Bronchial epithelial cell (primary cell): ENCODE results near the gene RBM12. TPM values are rescaled to one million over a fixed set of nuclear protein-coding genes. Genes with fewer than 3 reads are reported as not detected.

Experiments
- DNase-seq: peaks from one replicate; pipeline ENCODE4 v3.0.0-alpha.2; 2010; ENCODE audit warnings: low read depth
- FAIRE-seq: peaks from 2 replicates; lab custom pipeline; 2011; peaks lifted over from hg19 to GRCh38; lab: Jason Lieb, UNC
- H3K27me3 ChIP-seq: 2 replicates; pipeline ENCODE4 v1.5.1; 2011; ENCODE audit warnings: low read length; ENCODE audit not compliant: control insufficient read depth, insufficient read depth
- H3K36me3 ChIP-seq: 2 replicates; pipeline ENCODE4 v1.5.1; 2011; ENCODE audit warnings: low read length; ENCODE audit not compliant: control insufficient read depth, insufficient read depth
- H3K4me3 ChIP-seq: 2 replicates; pipeline ENCODE4 v1.5.1; 2011; ENCODE audit warnings: mild to moderate bottlenecking, low read depth, low read length, control low read depth
- CTCF ChIP-seq: IDR thresholded peaks from 2 replicates; pipeline ENCODE4 v1.5.1; 2011; ENCODE audit warnings: mild to moderate bottlenecking, moderate library complexity, low read length, control low read depth, inconsistent platforms; ENCODE audit not compliant: insufficient read depth, severe bottlenecking
- total RNA-seq: library from RNA; depleted of rRNA; stranded (reverse); fragments of >200 nt; gene quantifications from 2 replicates; pipeline ENCODE4 v1.2.1, GENCODE V29; 2014

The RBM12 gene
- total RNA-seq, 1 donor from 2014 or later = 40.0 TPM

DNA sequence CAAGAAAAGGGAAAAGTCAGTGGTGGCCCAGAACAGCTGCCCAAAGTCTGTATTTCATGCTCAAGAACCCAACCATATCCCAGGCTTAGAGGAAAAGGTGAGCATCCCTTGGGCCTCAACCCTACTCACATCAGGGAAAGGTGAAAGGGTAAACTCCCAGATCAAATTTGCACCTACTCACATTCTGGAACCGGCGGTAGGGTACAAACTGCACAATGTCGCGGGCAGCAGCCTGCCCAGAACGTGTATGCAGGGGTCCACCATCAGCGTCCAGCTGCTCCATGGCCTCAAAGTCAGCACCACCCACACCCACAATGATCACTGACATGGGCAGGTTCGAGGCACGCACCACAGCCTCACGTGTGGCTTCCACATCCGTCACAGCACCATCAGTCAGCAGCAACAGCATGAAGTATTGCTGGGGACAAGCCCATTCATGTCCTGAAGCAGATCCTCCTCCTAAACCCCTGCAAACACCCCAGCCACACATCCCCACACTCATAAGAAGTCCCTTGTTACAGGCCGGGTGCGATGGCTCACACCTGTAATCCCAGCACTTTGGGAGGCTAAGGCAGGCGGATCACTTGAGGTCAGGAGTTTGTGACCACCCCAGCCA is 38.2 kb downstream of the RBM12 start:
- peaks cover 16% of the 10 kb centered on the region for H3K36me3 ChIP-seq
- TF ChIP-seq CTCF = no peak
- H3K4me3 ChIP-seq = no peak overlapping the region
- no peaks in the 10 kb centered on the region for H3K27me3 ChIP-seq
- FAIRE-seq (peak; percentile 94), DNase-seq (peak; percentile 71)

GRCh38 chr20:35625584-35626385 is 38.9 kb downstream of the RBM12 start:
- FAIRE-seq = no peak

GRCh38 chr20:35621560-35621946 is 43.1 kb downstream of the RBM12 start:
- H3K4me3 ChIP-seq = no peak overlapping the region
- no peaks in the 10 kb centered on the region for H3K27me3 ChIP-seq
- no peak for TF ChIP-seq CTCF
- DNase-seq (no peak), FAIRE-seq (no peak)
- peaks cover 11% of the 10 kb centered on the region for H3K36me3 ChIP-seq

More at GRCh38 chr20:35625584-35626385, 38.9 kb downstream of the RBM12 start:
- Histone ChIP-seq H3K27me3 (no peaks in the 10 kb centered on the region), H3K36me3 (peaks cover 16% of the 10 kb centered on the region), H3K4me3 (no peak overlapping the region)
- TF ChIP-seq CTCF = no peak
- DNase-seq = peak; percentile 20

DNA sequence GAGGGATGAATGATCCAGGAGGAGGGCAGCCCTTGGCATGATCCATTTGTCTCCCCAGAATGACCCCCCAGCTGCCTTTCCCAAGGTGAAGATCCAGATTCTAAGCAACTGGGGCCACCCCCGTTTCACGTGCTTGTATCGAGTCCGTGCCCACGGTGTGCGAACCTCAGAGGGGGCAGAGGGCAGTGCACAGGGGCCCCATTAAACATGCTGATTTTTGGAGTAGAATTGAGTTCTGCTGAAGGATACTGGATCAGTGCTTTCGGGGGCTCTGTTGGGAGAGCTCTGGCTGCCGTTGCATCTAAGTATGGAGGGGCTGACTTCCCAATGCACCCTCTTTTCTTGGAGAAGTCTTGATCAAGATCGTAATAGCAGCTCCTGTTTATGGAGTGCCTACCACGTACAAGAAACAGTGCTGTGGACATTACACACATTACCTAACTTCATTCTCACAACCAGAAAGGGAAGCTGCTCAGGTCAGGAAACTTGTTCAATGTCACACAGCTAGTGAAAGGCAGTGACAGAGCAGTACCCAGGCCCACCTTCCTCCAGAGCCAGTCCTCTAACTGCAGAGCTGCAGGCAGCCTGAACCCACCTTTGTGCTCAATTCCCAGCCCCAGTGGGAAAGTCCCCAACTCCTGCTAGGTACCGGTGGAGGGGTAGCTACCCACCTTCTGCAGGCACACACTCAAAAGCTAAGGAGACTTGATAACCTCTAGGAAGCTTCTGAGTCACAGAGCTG is 43.7 kb downstream of the RBM12 start:
- Histone ChIP-seq H3K36me3 (peaks cover 6% of the 10 kb centered on the region), H3K4me3 (no peak overlapping the region), H3K27me3 (no peaks in the 10 kb centered on the region)
- no peak for FAIRE-seq
- TF ChIP-seq CTCF = no peak
- DNase-seq = no peak

DNA sequence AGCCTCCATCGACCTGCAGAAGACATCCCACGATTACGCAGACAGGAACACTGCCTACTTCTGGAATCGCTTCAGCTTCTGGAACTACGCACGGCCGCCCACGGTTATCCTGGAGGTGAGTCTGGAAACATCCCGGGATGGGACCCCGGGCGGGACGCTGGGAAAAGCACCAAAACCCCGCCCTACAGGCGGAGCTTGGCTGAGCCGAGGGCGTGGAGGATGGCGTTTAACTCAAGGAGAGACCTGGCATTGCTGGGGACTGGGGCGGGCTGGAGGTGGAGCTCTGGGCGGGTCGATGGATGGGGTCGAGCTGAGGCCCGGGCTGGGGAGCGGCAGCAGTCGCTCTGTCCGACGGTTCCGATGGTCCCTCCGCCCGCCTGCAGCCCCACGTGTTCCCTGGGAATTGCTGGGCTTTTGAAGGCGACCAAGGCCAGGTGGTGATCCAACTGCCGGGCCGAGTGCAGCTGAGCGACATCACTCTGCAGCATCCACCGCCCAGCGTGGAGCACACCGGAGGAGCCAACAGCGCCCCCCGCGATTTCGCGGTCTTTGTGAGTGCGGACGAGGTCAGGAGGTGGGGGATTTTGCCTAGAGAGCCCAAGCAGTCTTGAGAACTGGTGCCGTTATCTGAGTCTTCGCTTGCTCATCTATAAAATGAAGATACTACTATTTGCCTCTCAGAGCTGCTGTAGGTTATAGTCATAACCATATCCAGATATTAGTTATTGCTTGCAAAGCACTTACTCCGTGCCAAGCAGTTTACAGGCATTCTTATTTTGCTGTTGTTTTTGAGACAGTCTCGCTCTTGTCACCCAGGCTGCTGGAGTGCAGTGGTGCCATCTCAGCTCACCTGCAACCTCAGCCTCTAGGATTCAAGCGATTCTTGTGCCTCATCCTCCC is 45.3 kb downstream of the RBM12 start:
- peak; percentile 84 for DNase-seq
- peak; percentile 53 for TF ChIP-seq CTCF
- no peak for FAIRE-seq

More for the DNA sequence above, 45.3 kb downstream of the RBM12 start:
- H3K36me3 ChIP-seq = peaks cover 6% of the 10 kb centered on the region
- no peaks in the 10 kb centered on the region for H3K27me3 ChIP-seq
- H3K4me3 ChIP-seq = peak overlapping the region; percentile 49
